Neural cell (in vitro differentiated cells): ENCODE measurements around the gene CDH4.

Experiments
- CTCF ChIP-seq: fragments of 450-650 bp; IDR thresholded peaks from 2 replicates; pipeline ENCODE4 v1.5.1; 2014; ENCODE audit warnings: antibody characterized with exemption, mild to moderate bottlenecking, moderate library complexity; ENCODE audit not compliant: poor library complexity, severe bottlenecking
- EP300 ChIP-seq: fragments of 450-650 bp; conservative IDR thresholded peaks from 2 replicates; pipeline ENCODE4 v1.6.1; 2014; ENCODE audit warnings: antibody characterized with exemption, mild to moderate bottlenecking, moderate library complexity; ENCODE audit not compliant: poor library complexity, severe bottlenecking
- EZH2 ChIP-seq: fragments of 200-600, 300-800 bp; shearing (Covaris generic), sonication (generic); IDR thresholded peaks from 2 replicates; pipeline ENCODE4 v1.6.1; 2014; ENCODE audit warnings: antibody characterized with exemption, low read length, borderline replicate concordance, mild to moderate bottlenecking; ENCODE audit not compliant: insufficient read depth, poor library complexity, severe bottlenecking
- POLR2AphosphoS5 ChIP-seq: IDR thresholded peaks from 2 replicates; pipeline ENCODE4 v1.6.1; 2012
- RAD21 ChIP-seq: fragments of 450-650 bp; conservative IDR thresholded peaks from 2 replicates; pipeline ENCODE4 v1.6.1; 2014; ENCODE audit warnings: antibody characterized with exemption, mild to moderate bottlenecking, moderate library complexity

- TF ChIP-seq CTCF, result no peak
- TF ChIP-seq EZH2, result no peak
- no peak for TF ChIP-seq POLR2AphosphoS5
- TF ChIP-seq RAD21, result no peak
- no peak for TF ChIP-seq EP300
These were observed 583.2 kb downstream of the CDH4 start for GRCh38 chr20:61835301-61835700.
